Measurements from ENCODE around the gene STX1B.

STX1B gene

DNA sequence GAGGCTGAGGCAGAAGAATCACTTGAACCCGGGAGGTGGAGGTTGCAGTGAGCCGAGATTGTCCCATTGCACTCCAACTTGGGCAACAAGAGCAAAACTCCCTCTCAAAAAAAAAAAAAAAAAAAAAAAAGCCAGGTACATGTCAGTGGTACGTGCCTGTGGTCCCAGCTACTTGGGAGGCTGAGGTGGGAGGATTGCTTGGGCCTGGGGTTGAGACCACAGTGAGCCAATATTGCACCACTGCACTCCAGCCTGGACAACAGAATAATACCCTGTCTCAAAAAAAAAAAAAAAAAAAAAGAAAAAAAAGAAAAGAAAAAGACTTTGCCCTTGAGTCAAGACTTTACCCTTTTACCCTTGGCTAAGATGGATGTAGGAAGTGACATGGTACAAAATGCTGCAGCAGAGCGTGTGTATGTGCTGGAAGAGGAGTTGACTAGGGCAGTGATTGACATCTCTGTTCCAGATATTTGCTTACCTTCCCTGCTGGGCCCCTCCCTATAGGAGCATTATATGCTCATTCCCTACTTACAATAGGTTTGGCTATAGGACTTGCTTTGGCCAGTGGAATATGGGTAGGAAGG is 33.6 kb upstream of the STX1B start:
- TF ChIP-seq REST (IDR thresholded peaks at IDR 0.05; ENCODE audit: insufficient read depth in 1 of 2, low read depth in 2 of 2, low read length in 2 of 2) (no peak), SIN3A (IDR thresholded peaks at IDR 0.05; ENCODE audit: borderline replicate concordance, insufficient read depth, low read length) (no peak), FOXP2 (optimal IDR thresholded peaks at IDR 0.05; ENCODE audit: borderline replicate concordance, extremely low read depth, extremely low read length, insufficient read depth) (no peak), TAF1 (IDR thresholded peaks at IDR 0.05; ENCODE audit: borderline replicate concordance, insufficient read depth, low read length) (no peak), POLR2AphosphoS5 (IDR thresholded peaks at IDR 0.05; ENCODE audit: low read depth, low read length) (no peak)

- TF ChIP-seq POLR2AphosphoS5 (IDR thresholded peaks at IDR 0.05; ENCODE audit: low read depth, low read length) (no peak), FOXP2 (optimal IDR thresholded peaks at IDR 0.05; ENCODE audit: borderline replicate concordance, extremely low read depth, extremely low read length, insufficient read depth) (no peak), SIN3A (IDR thresholded peaks at IDR 0.05; ENCODE audit: borderline replicate concordance, insufficient read depth, low read length) (no peak), REST (IDR thresholded peaks at IDR 0.05; ENCODE audit: insufficient read depth in 1 of 2, low read depth in 2 of 2, low read length in 2 of 2) (no peak), TAF1 (IDR thresholded peaks at IDR 0.05; ENCODE audit: borderline replicate concordance, insufficient read depth, low read length) (no peak)
Measured at GRCh38 chr16:31043352-31043751, 32.9 kb upstream of the STX1B start.

- TF ChIP-seq POLR2AphosphoS5 (IDR thresholded peaks at IDR 0.05; ENCODE audit: low read depth, low read length) (no peak), SIN3A (IDR thresholded peaks at IDR 0.05; ENCODE audit: borderline replicate concordance, insufficient read depth, low read length) (no peak), REST (IDR thresholded peaks at IDR 0.05; ENCODE audit: insufficient read depth in 1 of 2, low read depth in 2 of 2, low read length in 2 of 2) (no peak), TAF1 (IDR thresholded peaks at IDR 0.05; ENCODE audit: borderline replicate concordance, insufficient read depth, low read length) (no peak), FOXP2 (optimal IDR thresholded peaks at IDR 0.05; ENCODE audit: borderline replicate concordance, extremely low read depth, extremely low read length, insufficient read depth) (no peak)
Measured at GRCh38 chr16:31042866-31043265, 32.4 kb upstream of the STX1B start.

- TF ChIP-seq SIN3A (IDR thresholded peaks at IDR 0.05; ENCODE audit: borderline replicate concordance, insufficient read depth, low read length) (no peak), POLR2AphosphoS5 (IDR thresholded peaks at IDR 0.05; ENCODE audit: low read depth, low read length) (no peak), FOXP2 (optimal IDR thresholded peaks at IDR 0.05; ENCODE audit: borderline replicate concordance, extremely low read depth, extremely low read length, insufficient read depth) (no peak), TAF1 (IDR thresholded peaks at IDR 0.05; ENCODE audit: borderline replicate concordance, insufficient read depth, low read length) (no peak), REST (IDR thresholded peaks at IDR 0.05; ENCODE audit: insufficient read depth in 1 of 2, low read depth in 2 of 2, low read length in 2 of 2) (no peak)
Measured at GRCh38 chr16:31038993-31039392, 28.6 kb upstream of the STX1B start.
